ENCODE results near the gene ADCK1. TPM values are rescaled to one million over a fixed set of nuclear protein-coding genes. Genes with fewer than 3 reads are reported as not detected.
"Not testable (repeated sequence)": the region's sequence is repeated elsewhere in the genome, so short reads cannot be mapped to it uniquely, and the experiment has no call there.

ADCK1 gene
- total and polyA plus RNA-seq, 2 experiments from 2014 or later: 6.7 to 11.2 TPM

- no peak for TF ChIP-seq REST (IDR thresholded peaks at IDR 0.05; ENCODE audit: unreplicated experiment)
- no peak for TF ChIP-seq POLR2AphosphoS5 (IDR thresholded peaks at IDR 0.05; ENCODE audit: low read depth)
- TF ChIP-seq CREB1 (CRISPR knock-in tag; IDR thresholded peaks at IDR 0.05; ENCODE audit: low read depth): no peak
- TF ChIP-seq NANOG (IDR thresholded peaks at IDR 0.05; ENCODE audit: borderline replicate concordance): no peak
- TF ChIP-seq ZNF114 (CRISPR knock-in tag; IDR thresholded peaks at IDR 0.05): no peak
- TF ChIP-seq STAT1 (IDR thresholded peaks at IDR 0.05; ENCODE audit: unreplicated experiment): no peak
- TF ChIP-seq ETS1 (IDR thresholded peaks at IDR 0.05): no peak
- TF ChIP-seq CTCF (conservative IDR thresholded peaks at IDR 0.05; ENCODE audit: low read depth in 2 of 2): no peak
- no peak for TF ChIP-seq EZH2phosphoT487 (IDR thresholded peaks at IDR 0.05; ENCODE audit: unreplicated experiment)
- no peak for TF ChIP-seq EZH2 (IDR thresholded peaks at IDR 0.05; ENCODE audit: low read depth, unreplicated experiment)
Measured at GRCh38 chr14:77791225-77791600, 8.7 kb upstream of the ADCK1 start (continued).

- DNase-seq (ENCODE audit: low spot score); H3K4me1 Mint-ChIP-seq; H3K79me2 ChIP-seq (replicated peaks; ENCODE audit: insufficient read depth): not testable (repeated sequence)
Measured at GRCh38 chr14:77793255-77793654, 6.7 kb upstream of the ADCK1 start.

More at GRCh38 chr14:77793255-77793654, 6.7 kb upstream of the ADCK1 start:
- H3F3A ChIP-seq (replicated peaks; ENCODE audit: low read depth); H3K27me3 ChIP-seq (ENCODE audit: insufficient read depth); H3K36me3 Mint-ChIP-seq (ENCODE audit: low read depth); H4K20me1 ChIP-seq (replicated peaks; ENCODE audit: insufficient read depth); H3K4me1 ChIP-seq (ENCODE audit: insufficient read depth); H2AFZ ChIP-seq; H3K9me3 Mint-ChIP-seq; H3K27ac Mint-ChIP-seq; H3K36me3 ChIP-seq (ENCODE audit: insufficient read depth); ATAC-seq; H3K27ac ChIP-seq (ENCODE audit: low read depth); H3K27me3 Mint-ChIP-seq (ENCODE audit: insufficient read depth, low read depth, poor library complexity); H3K4me3 ChIP-seq; H3K9me2 ChIP-seq (ENCODE audit: insufficient read depth); H3K4me2 ChIP-seq; H3K4me3 Mint-ChIP-seq: not testable (repeated sequence)
